GM15510 (cell line): ENCODE results near the gene SYCN.
A peak's percentile ranks its signal among the peaks of the same experiment; 100 is the strongest.

Experiments
- POLR2A ChIP-seq: IDR thresholded peaks from 3 replicates; pipeline ENCODE4 v1.6.1; 2011; ENCODE audit warnings: borderline replicate concordance; ENCODE audit not compliant: insufficient read length; ENCODE audit errors: extremely low read depth

Gene SYCN

DNA sequence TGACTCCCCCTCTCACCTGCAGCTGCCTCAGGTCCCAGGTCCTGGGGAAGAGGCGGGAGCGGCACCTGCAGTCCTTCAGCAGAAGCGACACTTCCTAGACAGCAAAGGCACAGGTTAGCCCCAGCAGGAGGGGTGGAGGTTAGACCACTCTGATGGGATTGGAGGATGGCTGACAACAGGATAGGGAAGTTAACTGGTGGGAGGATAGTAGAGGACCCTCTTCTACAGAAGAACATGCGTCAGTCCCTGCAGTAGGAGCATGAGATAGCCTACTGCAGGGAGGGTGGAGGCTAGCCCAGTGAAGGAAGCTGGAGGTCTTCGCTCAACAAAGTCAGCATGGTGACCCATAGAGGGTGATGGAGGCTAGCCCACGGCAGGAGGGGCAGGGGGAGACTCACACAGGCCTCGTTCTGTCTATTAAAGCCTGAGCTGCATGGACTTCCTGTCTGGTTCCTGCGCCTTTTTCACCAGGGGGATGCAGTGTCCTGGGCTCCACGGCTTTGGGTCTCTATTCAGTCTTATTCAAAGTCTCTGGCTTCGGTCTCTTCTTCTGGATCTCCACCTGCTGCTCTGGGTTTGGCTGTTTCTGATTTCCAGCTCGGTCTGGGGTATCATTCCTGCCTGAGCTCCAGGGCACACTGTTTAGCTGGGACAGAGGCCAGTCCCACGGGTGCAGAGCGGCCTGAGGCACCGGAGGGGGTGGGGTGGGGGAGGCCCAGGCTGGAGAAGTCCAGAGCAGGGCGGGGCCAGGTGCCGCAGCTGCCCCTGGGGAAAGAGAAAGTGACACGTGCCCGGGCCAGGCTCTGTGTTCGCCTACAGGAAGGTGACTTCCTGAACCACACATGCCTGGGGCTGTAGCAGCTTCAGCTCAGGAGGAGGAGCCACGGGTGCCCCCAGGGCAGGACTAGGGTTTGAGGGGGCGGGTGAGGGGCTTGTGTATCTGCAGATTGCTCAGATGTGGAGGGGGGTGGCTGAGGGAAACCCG, 33.4 kb upstream of the SYCN start:
- peak; percentile 31 for TF ChIP-seq POLR2A

DNA sequence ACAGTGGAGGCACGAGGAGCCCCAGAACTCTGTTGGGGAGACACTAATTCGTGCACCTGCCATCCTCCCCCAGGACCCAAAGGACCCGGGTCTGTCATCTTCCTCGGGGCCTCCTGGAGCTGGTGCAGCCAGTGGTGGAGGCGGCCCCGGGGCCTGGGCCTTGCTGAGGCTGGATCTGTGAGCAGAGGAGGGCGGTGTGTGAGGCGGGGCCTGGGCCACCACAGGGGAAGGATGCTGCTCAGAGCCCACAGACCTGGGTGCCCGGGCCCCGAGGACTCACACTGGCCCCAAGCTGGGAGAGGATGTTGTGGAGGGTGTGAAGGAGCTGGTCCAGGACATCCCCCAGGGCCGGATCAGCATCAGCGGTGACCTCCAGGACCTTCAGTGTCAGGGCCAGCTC, 32.5 kb upstream of the SYCN start:
- TF ChIP-seq POLR2A = no peak

DNA sequence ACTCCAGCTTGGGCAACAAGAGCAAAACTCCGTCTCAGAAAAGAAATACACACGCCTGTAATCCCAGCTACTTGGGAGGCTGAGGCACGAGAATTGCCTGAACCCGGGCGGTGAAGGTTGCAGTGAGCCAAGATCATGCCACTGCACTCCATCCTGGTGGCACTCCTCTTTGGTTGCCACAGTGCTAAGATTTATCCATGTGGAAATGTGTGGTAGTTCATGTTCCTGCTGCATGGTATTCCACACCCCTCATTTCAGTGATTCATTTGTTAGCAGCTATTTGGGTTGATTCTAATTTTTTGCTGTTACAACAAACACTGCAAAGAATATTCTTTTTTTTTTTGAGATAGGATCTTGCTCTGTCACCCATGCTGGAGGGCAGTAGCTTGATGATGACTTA, 28.6 kb upstream of the SYCN start:
- no peak for TF ChIP-seq POLR2A

DNA sequence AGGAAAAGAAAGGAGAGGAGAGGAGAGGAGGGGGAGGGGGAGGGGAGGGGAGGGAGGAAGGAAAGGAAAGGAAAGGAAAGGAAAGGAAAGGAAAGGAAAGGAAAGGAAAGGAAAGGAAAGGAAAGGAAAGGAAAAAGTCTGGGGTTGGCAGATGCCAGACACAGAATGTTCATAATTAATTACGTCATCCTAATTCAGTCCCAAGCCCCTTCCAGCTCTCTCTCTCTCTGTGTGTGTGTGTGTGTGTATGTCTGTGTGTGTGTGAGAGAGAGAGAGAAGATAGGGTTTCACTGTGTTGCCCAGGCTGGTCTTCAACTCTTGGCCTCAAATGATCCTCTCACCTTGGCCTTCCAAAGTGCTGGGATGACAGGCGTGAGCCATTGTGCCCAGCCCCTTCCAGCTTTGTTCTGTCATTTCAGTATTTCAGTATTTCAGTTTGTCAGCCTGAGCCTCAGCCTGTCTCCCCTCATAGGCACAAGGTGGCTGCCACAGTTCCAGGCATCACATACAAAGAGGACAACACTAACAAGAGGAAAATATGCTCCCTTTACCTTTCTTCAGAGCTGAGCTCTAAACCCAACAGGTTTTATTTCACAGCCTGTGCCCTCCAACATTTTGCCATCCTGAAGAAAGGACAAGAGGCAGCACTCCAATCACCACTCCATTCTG, 26.2 kb upstream of the SYCN start:
- no peak for TF ChIP-seq POLR2A

DNA sequence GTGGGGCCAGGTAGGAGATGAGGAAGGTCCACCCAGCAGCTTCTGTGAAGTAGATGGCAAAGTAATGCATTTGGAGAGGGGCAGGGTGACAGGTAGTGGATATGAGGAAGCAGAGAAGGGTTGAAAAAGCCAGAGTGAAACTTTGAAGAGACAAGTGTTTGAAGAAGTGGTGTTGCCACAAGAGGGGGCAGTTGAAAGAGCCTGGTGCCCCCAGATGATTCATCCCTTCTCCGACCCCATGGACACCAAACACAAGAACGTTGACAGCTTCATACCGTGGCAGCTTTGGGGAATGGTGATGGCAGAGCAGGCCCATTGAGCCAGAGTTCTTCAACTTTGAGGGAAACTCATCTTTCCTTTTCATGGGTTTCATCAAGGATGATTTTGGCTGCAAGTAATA, 20.8 kb upstream of the SYCN start:
- TF ChIP-seq POLR2A = no peak

DNA sequence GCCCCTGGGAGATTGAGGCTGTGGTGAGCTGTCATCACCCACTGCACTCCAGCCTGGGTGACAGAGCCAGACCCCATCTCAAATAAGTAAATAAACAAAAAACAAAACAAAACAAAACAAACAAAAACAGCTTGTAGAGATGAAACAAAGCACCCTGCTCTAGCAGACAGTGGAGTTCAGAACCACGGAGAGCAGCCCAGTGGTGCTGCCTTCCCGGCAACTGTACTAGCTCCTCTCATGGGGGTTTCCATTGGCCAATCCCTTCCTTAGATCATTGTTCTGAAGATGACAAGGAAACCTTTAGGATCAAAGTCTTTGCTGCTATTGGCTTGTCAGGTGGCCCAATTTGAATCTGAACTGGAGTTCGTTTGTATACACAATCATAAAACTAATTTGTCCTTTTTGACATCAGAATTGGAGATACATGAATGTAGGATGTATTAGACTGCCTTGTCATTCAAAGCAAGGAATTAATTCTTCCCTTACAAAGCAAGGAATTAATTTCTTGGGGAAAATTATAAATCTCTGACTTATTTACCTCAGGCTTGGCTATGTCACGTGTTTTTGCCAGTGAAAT, 19.7 kb upstream of the SYCN start:
- TF ChIP-seq POLR2A = no peak

DNA sequence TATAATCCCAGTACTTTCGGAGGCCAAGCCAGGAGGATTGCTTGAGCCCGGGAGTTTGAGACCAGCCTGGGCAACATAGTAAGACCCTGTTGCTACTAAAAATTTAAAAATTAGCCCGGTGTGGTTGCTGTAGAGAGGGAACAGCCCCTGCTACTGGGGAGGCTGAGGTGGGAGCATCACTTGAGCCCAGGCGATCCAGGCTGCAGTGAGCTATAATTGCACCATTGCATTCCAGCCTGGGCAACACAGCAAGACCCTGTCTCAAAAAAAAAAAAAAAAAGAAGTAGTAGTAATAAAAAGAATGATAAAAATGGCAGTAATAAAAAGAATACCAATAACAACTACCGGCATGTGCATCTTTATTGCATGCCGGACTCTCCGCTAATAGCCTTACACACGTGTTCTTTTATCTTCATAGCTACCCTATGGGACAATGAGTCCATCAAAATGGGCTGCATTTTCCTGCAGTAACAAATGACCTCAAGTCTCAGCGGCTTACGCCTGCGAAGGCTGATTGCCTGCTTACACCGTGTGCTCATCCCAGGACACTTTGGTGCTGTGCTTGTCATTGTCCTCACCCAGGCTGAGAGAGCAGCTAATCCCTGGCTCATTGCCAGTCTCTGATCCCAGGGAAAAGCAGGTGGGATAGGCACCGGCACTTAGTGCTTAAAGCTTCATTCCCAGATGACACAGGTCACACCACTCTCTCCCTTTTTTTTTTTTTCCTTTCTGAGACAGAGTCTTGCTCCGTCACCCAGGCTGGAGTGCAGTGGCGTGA, 14.4 kb upstream of the SYCN start:
- TF ChIP-seq POLR2A = no peak

DNA sequence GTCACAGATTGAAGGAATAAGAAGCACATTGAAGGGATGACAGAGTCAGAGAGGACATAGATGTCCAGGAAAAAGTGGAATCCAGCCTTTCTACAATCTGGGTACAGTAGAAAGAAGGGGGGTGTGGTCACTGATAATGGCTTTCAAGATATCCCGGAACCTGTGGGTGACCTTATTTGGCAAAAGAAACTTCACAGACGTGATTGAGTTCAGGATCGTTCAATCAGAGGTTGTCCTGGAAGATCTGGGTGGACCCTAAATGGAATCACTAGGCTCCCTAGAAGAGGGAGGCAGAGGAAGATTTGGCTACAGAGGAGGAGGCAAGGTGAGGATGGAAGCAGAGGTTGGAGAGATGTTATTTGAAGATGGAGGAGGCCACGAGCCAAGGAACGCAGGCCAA, 13.0 kb upstream of the SYCN start:
- no peak for TF ChIP-seq POLR2A

DNA sequence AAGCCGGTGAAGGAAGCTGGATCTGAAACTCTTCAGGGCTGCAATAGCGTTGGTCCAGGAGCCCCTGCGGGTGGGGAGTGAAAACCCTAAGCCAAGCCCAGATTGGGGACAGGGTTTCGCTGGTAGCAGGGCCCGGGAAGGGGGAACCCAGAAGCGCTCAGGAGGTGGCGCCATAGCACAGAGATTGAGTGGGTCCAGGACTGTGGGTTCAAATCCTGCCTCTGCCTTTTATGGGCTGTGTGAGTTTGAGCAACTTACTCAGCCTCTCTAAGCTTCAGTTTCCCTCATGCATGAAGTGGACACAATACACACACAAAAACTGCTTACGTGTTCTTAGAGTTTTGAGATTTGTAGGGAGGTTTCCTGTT, 8.3 kb upstream of the SYCN start:
- TF ChIP-seq POLR2A = no peak

DNA sequence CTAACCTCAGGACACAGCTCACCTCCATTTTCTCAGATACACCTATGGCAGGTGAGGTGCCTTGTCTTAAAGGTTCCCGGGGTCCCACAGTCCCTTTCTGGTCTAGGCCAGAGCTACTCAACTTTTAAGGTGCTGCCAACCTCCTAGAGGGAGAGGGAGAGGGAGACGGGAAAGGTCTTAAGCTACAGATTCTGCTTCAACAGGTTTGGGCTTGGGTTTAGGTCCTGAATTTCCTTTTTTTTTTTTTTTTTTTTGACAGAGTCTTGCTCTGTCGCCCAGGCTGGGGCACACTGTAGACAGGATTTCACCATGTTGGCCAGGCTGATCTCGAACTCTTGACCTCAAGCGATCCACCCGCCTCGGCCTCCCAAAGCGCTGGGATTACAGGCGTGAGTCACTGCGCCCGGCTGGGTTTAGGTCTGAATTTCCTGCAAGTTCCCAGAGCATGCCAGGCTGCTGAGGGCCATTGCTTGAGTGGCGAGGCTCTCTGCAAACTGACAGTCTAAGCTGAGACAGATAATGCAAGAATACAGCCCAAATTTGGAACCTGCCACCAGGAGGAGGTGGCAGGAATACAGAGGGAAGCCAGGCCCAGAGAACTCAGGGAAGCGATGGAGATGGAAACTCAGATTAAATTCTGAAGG, 7.8 kb upstream of the SYCN start:
- no peak for TF ChIP-seq POLR2A

DNA sequence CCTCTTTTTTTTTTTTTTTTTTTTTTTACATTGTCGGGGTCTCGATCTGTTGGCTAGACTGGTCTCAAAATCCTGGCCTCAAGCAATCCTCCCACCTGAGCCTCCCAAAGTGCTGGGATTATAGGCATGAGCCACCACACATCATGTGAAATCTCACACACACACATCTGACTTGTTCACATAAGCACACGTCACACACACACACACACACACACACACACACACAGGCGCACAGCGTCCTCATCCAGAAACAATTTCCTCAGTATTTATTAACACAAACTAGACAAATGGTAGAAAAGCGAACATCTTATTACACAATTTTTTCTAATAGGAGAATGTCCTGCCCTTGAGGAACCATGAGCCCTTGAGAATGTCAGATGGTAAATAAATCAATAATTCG, 5.1 kb upstream of the SYCN start:
- TF ChIP-seq POLR2A = no peak

DNA sequence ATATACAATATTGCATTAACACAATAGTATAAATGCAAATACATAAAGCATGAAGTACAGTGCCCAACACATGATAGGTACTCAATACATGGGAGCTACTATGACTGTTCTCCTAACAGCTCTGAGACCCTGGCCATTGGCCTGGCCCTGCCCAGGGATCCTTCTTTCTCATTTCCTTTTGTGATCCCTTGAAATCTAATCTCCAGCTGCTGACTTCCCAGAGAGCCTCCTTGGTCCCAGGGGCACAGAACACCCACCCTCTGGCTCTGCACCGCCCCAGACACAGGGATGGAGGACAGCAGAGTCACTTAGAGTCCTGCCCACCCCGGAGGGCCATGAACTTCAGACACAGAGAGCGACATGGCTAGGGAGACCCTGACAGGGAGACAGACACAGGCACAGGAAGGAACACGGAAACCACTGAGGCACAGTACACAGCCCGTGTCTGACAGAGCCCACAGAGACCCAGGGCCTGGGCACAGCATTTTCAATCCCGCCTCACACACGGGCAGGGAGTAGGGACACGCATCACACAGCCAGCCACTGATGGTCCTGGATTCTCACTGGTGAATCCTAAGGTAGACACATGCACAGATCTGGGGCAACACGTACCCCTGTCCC, 4.2 kb upstream of the SYCN start:
- TF ChIP-seq POLR2A = no peak

DNA sequence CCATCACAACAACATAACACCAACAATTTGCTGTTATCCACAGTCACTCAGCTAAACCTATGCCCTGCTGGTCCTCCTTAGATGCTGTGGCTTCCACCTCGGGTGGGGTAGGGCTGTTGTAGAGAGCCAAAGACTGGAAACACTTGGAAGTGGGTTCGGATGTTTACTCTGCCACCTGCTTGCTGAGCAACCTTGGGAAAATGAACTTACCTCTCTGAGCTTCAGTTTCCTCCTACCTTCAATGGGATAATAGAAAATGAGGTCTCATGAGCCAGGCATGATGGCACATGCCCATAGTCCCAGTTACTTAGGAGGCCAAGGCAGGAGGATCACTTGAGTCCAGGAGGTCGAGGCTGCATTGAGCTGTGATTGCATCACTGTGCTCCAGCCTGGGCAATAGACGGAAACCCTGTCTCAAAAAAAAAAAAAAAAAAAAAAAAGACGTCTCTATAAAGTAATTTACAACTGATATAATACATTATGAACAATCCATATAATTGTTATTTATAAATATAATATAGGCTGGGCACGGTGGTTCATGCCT, 3.3 kb upstream of the SYCN start:
- no peak for TF ChIP-seq POLR2A

DNA sequence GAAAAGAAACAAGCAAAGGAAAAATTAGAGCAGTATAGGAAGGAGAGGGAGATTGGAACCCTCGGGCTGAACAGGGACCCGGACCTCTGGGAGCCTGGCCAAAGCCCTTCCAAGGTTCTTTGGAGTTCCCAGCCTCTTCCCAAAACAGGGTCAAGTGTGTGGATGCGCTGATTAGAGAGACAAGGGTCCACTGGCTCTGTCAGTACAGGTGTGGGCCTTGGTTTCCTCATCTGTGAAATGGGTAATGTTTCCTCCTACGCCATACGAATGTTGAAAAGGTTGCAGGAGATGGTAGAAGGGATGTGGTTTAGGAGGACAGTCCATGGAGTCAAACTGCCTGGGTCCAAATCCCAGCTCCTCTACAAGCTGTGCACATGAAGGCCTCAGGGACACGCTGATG, 2.1 kb upstream of the SYCN start:
- no peak for TF ChIP-seq POLR2A
